HG03457 (cell line): ENCODE results near the gene FSIP1.

Experiments used
- ATAC-seq: cut with Tn5 transposase; IDR thresholded peaks from one replicate; pipeline ENCODE4 v1.9.1; 2021; ENCODE audit warnings: moderate number of reproducible peaks; ENCODE audit not compliant: unreplicated experiment

FSIP1 gene

GRCh38 chr15:39597751-39598185 is 184.9 kb downstream of the FSIP1 start:
- ATAC-seq: no peak

DNA sequence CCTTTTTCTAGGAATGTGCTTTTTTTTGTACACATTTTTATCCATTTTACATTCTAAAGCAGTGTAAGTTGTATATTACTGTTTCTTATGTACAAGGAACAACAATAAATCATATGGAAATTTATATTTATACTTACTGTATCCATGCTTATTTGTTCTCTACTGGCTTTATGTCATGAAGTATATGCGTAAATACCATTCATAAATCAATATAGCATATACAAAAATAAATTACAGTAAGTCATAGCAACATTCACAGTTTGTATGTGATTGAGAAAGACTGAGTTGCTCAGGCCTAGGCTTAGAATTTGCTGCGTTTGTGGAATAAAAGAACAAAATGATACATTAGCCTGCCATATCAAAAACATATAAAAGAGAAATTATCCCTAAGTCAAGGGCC is 185.3 kb downstream of the FSIP1 start:
- ATAC-seq: no peak

- ATAC-seq: no peak
These were observed 186.1 kb downstream of the FSIP1 start for GRCh38 chr15:39596358-39597051.

DNA sequence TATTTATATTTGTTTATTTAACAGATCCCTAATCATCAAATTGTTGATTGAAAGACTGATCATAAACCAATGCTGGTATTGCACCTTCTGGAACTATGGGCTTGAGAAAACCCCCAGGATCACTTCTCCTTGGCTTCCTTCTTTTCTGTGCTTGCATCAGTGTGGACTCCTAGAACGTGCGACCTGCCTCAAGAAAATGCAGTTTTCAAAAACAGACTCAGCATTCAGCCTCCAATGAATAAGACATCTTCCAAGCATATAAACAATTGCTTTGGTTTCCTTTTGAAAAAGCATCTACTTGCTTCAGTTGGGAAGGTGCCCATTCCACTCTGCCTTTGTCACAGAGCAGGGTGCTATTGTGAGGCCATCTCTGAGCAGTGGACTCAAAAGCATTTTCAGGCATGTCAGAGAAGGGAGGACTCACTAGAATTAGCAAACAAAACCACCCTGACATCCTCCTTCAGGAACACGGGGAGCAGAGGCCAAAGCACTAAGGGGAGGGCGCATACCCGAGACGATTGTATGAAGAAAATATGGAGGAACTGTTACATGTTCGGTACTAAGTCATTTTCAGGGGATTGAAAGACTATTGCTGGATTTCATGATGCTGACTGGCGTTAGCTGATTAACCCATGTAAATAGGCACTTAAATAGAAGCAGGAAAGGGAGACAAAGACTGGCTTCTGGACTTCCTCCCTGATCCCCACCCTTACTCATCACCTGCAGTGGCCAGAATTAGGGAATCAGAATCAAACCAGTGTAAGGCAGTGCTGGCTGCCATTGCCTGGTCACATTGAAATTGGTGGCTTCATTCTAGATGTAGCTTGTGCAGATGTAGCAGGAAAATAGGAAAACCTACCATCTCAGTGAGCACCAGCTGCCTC is 187.1 kb downstream of the FSIP1 start:
- no peak for ATAC-seq

DNA sequence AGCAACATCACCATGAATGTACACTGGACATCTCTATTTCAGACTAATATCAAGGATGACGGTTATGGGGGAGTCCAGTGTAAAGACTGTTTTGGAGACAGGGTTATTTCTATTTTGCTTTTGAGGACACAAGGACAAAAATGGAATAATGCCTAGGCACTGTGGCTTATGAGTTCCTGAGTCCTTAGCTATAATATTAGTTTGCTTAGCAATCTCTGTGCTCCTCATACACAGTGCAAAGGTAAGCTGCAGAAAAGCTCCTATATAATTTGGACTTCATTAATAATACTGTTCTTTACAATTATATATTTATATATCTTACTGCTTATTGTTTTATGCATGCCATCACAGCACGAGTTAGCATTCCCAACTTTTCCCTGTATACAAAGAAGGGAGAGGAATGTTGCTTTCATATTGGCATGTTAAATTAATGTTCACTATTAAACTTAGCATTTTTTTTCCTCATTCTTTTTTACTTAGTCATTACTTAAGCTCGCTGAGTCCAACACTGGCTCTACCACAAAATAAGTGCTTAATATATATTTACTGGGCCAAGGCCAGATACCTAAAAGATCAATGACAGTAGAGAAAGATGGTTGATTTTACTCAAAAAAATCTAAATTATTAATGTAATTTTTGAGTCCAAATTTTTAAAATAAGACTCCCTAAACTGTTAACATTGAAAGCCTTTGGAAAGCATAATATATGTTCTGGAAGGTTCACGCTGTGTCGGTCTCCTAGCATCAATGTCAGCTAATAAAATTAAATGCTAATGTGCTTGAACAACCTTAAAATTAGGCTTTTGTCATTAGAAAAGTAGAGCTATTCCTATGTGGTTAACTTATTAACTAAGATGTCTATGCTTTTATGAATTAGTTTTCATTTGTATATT is 187.9 kb downstream of the FSIP1 start:
- ATAC-seq: no peak

DNA sequence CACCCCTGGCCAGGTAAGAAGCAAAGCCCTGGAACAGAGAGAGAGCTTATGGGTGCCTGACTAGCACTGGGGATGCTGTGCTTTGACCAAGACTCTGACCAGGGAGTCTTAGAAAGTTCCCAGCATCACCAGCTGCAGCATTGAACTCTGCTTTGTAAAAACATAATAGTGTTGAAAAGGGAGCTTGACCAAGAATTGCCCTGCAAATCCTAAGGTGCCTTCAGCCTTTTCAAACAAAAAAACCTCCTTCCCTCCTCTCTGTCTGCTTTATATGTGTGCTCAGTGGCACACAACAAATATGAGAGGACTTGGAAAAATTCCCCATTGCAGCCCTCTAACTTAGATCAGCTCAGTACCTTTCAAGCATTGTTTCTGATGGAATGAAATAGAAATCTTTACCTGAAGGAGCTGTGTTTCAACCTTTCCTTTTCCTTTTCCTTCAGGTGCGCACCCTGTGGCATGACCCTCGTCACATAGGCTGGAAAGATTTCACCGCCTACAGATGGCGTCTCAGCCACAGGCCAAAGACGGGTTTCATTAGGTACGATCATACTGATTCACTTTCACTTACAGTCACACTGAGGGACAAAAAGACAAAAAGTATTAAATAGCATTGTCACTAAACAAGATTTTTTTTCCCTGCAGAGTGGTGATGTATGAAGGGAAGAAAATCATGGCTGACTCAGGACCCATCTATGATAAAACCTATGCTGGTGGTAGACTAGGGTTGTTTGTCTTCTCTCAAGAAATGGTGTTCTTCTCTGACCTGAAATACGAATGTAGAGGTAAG is 188.8 kb downstream of the FSIP1 start:
- ATAC-seq: no peak

DNA sequence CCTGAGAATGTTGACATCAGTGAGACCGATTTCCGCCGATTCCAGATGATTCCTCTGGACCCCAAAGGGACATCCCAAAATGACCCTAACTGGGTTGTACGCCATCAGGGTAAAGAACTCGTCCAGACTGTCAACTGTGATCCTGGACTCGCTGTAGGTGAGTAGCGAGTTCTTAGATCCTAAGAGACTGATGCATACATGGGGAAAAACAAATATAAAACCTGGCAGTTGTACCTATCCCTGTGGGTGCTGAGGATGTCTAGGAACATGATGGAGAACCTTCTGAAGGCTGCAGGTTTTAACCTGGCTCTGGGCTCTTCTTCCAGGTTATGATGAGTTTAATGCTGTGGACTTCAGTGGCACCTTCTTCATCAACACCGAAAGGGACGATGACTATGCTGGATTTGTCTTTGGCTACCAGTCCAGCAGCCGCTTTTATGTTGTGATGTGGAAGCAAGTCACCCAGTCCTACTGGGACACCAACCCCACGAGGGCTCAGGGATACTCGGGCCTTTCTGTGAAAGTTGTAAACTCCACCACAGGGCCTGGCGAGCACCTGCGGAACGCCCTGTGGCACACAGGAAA is 189.5 kb downstream of the FSIP1 start:
- ATAC-seq: no peak

- no peak for ATAC-seq
These were observed 190.1 kb downstream of the FSIP1 start for GRCh38 chr15:39592500-39592899.

- no peak for ATAC-seq
These were observed 190.7 kb downstream of the FSIP1 start for GRCh38 chr15:39591896-39592315.

- ATAC-seq: no peak
These were observed 191.3 kb downstream of the FSIP1 start for GRCh38 chr15:39591141-39591895.

DNA sequence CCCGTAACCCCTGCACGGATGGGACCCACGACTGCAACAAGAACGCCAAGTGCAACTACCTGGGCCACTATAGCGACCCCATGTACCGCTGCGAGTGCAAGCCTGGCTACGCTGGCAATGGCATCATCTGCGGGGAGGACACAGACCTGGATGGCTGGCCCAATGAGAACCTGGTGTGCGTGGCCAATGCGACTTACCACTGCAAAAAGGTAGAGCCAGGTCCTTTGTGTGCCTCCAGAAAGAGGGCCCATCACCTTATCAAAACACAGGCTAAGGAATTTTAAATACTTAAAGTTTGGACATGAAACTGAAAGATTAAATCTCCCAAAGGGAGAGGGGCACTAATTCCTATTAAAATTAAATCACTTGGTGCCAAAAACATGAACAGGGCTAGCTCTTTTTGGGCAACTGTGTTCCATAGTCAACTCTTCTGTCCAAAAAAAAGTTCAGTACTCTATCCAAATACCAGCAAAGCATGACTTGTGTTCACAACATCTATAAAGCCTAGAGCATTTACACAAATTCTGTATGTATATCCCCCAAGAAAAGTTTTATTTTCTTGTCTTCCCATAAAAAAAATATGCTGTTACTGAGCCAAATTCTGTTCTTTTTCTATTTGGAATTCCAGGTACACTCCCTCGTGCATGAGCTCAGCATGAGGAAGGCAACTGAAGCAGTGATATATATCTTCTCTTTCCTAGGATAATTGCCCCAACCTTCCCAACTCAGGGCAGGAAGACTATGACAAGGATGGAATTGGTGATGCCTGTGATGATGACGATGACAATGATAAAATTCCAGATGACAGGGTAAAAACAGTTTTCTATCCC is 192.6 kb downstream of the FSIP1 start:
- no peak for ATAC-seq

GRCh38 chr15:39589193-39589814 is 193.3 kb downstream of the FSIP1 start:
- ATAC-seq: no peak

DNA sequence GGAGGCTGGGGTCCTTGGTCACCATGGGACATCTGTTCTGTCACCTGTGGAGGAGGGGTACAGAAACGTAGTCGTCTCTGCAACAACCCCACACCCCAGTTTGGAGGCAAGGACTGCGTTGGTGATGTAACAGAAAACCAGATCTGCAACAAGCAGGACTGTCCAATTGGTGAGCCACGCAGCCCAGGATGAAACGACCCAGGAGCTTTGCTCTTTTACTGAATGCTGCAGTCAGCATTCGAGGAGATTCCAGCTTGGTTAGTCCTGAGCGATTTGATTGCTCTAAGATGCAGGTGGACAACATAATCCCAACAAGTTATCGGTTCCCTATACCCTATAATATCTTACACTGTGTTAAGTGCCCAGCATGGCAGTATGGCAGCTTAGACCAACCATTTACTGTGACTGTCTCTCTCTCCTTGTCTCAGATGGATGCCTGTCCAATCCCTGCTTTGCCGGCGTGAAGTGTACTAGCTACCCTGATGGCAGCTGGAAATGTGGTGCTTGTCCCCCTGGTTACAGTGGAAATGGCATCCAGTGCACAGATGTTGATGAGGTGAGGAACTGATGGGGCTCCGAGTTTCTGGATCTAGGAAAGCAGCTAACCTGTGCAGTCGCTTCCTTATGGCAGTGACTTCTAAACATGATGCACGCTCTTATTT is 194.0 kb downstream of the FSIP1 start:
- no peak for ATAC-seq

DNA sequence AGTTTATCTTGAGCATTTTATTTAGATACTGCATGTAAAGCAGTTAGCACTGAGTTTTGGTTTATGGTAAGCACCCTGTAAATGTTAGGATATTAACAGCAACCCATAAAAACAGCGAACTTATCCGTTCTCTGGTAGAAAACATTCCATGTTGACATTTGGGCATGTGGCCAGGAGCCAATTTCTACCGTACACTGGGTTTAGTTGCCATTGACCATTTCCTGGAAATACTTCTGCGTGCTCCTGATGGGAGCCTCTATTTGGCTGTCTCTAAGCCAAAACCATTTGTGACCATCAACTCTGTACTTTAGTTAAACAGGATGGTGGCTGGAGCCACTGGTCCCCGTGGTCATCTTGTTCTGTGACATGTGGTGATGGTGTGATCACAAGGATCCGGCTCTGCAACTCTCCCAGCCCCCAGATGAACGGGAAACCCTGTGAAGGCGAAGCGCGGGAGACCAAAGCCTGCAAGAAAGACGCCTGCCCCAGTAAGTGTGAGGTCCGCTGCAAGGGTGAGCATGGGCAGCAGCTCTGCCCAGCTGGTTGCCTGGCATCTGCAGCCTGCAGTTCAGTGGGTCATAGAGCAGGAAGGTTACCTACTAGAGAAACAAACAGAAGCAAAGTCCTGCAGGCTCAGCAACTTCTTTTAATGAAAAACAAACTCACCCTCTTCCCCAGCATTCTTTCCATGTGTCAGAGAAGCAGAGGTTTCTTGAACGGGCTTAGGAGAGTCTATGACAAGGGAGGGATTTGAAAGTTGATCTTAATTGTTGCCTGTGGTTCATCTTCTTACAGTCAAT is 194.7 kb downstream of the FSIP1 start:
- no peak for ATAC-seq

DNA sequence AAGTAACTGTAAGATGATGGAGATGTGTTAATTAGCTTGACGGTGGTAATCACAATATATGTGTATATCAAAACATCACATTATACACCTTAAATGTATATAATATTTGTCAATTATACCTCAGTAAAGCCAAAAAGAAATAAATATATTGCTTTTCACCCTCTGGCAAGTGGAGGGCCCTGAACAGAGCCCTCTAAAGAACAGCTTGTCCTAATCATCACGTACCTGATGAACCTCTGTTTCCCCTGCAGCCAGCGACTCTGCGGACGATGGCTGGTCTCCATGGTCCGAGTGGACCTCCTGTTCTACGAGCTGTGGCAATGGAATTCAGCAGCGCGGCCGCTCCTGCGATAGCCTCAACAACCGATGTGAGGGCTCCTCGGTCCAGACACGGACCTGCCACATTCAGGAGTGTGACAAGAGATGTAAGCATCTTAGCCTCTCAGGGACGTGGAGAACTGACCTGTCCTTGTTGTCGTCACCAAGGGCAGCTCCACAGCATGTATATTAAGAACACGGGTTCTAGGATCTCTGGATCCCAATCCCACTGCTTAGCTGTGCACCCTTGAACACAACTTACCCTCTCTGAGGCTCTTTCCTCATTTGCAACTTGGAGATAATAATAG is 195.4 kb downstream of the FSIP1 start:
- no peak for ATAC-seq

GRCh38 chr15:39586387-39587095 is 196.1 kb downstream of the FSIP1 start:
- ATAC-seq: no peak
